GM06990 (cell line): ENCODE measurements around the gene PRXL2B.
"Not testable (repeated sequence)": the region's sequence is repeated elsewhere in the genome, so short reads cannot be mapped to it uniquely, and the experiment has no call there.

ENCODE experiments used
- DNase-seq: peaks from one replicate; pipeline ENCODE4 v3.0.0-alpha.2; 2011; ENCODE audit not compliant: insufficient read length; ENCODE audit errors: extremely low read depth
- H3K27me3 ChIP-seq: replicated peaks from 2 replicates; pipeline ENCODE4 v1.6.0; 2011; ENCODE audit warnings: low read length; ENCODE audit not compliant: control insufficient read depth, insufficient read depth
- H3K36me3 ChIP-seq: 2 replicates; pipeline ENCODE4 v1.5.1; 2011; ENCODE audit warnings: low read length; ENCODE audit not compliant: control insufficient read depth, insufficient read depth
- H3K4me3 ChIP-seq: replicated peaks from 2 replicates; pipeline ENCODE4 v1.5.1; 2011; ENCODE audit warnings: low read depth, mild to moderate bottlenecking, control low read depth, low read length
- TF ChIP-seq, protein P1 (sequence below): IDR thresholded peaks from 2 replicates; pipeline ENCODE4 v1.5.1; 2011; ENCODE audit warnings: low read length, control low read depth, mild to moderate bottlenecking, inconsistent platforms; ENCODE audit not compliant: insufficient read depth, poor library complexity, severe bottlenecking

Gene PRXL2B

DNA sequence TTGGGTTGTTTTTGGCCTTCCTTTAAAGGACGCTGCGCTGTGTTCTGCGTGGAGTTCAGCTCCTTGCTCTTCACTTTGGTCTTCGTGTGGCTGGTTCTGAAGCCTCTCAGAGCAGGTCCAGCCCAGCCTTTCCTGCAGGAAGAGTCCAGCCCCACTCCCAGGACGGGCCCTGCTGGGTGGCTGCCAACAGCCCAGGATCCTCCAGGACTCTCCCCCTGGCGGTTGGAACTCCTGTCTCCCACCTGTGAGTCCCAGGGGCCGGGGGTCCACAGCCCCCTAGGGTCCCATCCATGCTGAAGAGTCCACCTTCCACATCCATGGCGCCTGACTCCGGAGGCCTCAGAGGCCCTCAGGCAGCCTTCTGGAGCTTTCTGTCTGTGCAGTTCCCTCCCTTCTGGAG, 35.0 kb upstream of the PRXL2B start:
- not testable (repeated sequence) for H3K36me3 ChIP-seq, H3K27me3 ChIP-seq

DNA sequence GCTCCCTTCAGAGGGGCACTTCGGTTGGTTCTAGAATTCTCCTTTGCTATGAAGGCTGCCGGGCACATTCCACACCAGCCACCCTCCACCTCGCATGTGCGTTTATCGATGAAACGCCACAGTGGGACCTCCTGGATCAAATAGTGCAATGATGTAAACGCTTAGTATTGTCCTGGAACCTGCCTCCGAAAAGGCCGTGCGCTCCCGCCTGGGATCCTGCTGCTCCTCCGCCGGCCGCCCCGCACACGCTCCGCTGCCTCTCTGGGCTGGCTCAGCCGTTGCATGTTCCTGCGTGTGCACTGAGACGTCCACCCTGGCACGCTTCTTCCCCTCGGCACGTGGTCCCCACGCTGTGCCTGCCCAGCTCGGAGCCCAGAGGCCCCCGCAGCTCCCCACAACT, 34.4 kb upstream of the PRXL2B start:
- DNase-seq, result no peak
- H3K4me3 ChIP-seq, result no peak overlapping the region
- no peaks in the 10 kb centered on the region for H3K36me3 ChIP-seq
- TF ChIP-seq, protein P1, sequence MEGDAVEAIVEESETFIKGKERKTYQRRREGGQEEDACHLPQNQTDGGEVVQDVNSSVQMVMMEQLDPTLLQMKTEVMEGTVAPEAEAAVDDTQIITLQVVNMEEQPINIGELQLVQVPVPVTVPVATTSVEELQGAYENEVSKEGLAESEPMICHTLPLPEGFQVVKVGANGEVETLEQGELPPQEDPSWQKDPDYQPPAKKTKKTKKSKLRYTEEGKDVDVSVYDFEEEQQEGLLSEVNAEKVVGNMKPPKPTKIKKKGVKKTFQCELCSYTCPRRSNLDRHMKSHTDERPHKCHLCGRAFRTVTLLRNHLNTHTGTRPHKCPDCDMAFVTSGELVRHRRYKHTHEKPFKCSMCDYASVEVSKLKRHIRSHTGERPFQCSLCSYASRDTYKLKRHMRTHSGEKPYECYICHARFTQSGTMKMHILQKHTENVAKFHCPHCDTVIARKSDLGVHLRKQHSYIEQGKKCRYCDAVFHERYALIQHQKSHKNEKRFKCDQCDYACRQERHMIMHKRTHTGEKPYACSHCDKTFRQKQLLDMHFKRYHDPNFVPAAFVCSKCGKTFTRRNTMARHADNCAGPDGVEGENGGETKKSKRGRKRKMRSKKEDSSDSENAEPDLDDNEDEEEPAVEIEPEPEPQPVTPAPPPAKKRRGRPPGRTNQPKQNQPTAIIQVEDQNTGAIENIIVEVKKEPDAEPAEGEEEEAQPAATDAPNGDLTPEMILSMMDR, result no peak
- H3K27me3 ChIP-seq, result no peaks in the 10 kb centered on the region

More for the DNA sequence above, 35.0 kb upstream of the PRXL2B start:
- DNase-seq, H3K4me3 ChIP-seq: not testable (repeated sequence)

DNA sequence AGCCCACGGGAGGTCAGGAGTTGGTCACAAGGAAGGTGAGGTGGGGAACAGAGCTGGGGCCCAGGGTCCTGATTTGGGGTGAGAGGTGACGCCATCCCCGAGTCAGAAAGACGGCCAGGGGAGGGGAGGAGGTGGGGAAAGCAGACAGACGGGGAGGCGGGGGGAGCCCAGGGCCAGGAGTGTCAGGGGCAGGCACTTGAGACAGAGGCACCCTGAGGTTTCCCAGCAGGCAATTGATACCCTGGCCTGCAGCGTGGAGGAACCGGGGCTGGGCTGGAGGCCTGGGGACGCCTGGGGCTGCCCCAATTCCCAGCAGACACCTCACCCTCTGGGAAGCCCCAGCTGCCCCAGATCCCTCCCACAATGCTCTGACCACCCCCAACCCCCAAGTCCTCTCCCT, 33.5 kb upstream of the PRXL2B start:
- DNase-seq, H3K27me3 ChIP-seq, H3K36me3 ChIP-seq, H3K4me3 ChIP-seq: not testable (repeated sequence)

DNA sequence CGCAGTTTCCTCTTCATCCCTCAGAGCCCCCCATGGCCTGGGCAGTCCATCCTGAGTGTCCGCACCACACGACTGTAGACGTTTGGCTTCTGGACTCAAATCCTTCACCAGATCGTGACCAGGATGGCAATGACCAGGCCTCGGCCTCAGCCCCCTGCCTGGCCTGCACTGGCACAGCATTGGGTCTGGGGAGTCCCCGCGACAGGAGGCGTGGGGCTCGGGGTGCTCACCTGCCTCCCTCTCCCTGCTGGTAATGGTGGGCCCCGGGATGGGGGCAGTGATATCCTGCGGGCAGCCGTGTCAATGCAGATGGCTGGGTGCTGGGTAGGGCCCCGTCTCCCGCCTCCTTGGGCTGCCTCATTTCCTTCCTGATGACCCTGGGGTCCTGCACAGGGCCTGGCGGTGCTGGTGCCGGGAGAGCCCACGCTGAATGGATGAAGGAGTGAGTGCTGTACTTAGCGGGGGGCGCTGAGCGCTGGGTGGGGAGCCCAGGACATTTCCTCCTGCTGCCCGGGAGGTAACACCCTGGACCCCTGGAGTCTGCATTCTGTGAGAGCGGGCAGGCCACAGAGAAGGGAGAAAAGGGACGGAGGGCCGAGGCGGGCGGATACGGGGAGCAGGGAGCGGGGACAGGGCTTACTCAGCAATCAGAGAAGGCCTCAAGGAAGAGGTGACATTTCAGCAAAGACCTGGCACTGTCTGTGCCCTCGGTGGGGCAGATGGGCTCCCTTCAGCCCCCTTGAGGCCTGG, 32.5 kb upstream of the PRXL2B start:
- Histone ChIP-seq H3K27me3 (no peaks in the 10 kb centered on the region), H3K36me3 (peaks cover 12% of the 10 kb centered on the region), H3K4me3 (no peak overlapping the region)
- TF ChIP-seq, protein P1, result no peak
- no peak for DNase-seq

DNA sequence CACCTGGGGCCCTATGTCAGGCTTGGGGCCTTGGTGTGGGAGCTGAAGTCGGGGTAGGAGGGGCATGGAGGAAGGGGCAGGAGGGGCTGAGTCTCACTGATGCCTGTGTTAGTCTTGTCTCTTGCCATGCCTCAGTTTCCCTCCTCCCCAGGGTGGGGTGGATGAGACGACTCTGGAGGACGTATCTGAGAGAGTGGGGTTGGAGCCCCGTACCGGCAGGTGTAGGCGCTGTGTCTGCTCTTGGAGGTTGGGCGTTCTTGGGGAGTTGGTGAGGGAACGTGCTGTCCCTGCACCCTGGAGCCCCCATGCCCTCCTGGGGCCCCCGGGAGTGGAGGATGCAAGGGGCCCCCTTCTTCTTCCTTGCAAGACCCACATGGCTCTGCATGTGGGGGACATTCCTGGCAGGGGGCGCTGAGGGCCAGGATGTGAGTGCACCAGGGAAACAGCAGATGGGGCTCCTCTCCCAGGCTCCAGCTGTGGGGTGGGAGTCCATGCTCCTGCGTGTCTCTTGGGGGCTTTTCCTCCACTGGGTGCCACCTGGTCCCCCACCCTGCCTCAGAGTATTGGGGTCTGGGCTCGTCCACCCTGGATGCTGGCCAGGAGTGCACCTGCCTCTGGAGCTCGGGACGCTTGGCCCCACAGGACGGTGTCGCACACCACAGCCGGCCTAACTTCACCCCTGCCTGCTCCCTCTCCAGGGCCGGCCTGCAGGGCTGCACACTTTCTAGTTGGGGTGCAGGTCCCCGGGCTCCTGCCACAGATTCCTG, 31.8 kb upstream of the PRXL2B start:
- peak; percentile 68 for DNase-seq
- Histone ChIP-seq H3K4me3 (peak overlapping the region; percentile 91), H3K27me3 (no peaks in the 10 kb centered on the region), H3K36me3 (peaks cover 17% of the 10 kb centered on the region)
- TF ChIP-seq, protein P1, result peak; percentile 85

DNA sequence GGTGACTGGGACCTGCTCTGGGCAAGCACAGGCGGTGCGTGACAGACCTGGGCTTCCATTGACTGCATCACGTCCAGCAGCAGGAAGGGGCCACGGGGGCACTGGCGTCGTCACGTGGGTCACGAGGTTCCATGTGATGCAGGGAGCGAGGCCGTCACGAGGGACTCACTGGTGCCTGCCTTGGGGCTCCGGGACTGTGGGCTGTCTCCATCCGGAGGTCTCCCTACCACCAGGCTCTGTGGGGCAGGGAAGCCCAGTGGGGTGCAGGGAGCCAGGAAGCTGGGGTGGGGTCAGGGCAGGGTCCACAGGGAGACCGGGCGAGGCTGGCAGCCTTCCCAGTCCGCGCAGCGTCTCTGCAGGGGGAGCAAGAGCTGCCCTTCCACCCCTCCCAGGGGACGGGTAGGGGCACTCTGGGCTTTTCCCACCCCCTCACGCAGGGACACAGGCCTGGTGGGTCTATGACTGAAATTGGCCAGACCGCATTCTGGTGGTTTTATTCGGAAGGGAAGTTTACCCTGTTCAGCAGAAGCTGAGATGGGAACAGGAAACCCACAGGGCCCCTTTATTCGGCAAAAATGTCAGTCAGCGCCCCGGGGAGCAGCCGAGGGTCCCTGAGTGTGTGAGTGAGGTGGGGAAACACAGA, 30.8 kb upstream of the PRXL2B start:
- DNase-seq, result peak; percentile 79
- Histone ChIP-seq H3K36me3 (peaks cover 23% of the 10 kb centered on the region), H3K4me3 (peak overlapping the region; percentile 91), H3K27me3 (no peaks in the 10 kb centered on the region)
- TF ChIP-seq, protein P1, result no peak
